ENCODE data around the gene SLC25A23. TPM values are rescaled to one million over a fixed set of nuclear protein-coding genes. Genes with fewer than 3 reads are reported as not detected.

Gene SLC25A23
- total RNA-seq, 4 donors from 2014 or later = 41.5 to 95.9 (median 64.0) TPM

GRCh38 chr19:6442087-6442688, 17.4 kb downstream of the SLC25A23 start:
- H3K36me3 ChIP-seq = peaks cover 0 to 47% (median 0%) of the 10 kb centered on the region in 3 donors
- H3K27ac ChIP-seq = no peak overlapping the region
- DNase-seq = no peak
- TF ChIP-seq, protein P1, sequence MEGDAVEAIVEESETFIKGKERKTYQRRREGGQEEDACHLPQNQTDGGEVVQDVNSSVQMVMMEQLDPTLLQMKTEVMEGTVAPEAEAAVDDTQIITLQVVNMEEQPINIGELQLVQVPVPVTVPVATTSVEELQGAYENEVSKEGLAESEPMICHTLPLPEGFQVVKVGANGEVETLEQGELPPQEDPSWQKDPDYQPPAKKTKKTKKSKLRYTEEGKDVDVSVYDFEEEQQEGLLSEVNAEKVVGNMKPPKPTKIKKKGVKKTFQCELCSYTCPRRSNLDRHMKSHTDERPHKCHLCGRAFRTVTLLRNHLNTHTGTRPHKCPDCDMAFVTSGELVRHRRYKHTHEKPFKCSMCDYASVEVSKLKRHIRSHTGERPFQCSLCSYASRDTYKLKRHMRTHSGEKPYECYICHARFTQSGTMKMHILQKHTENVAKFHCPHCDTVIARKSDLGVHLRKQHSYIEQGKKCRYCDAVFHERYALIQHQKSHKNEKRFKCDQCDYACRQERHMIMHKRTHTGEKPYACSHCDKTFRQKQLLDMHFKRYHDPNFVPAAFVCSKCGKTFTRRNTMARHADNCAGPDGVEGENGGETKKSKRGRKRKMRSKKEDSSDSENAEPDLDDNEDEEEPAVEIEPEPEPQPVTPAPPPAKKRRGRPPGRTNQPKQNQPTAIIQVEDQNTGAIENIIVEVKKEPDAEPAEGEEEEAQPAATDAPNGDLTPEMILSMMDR (IDR thresholded peaks at IDR 0.05) = no peak
- TF ChIP-seq POLR2A (IDR thresholded peaks at IDR 0.05) = no peak
- WGBS, 2 donors = 57 to 72% methylated on average over 6 to 9 of the region's 13 CpGs
- intact Hi-C loops (cut with DNase I) = no loop called here
- H3K4me1 ChIP-seq = no peaks in the 10 kb centered on the region
- no peak overlapping the region for H3K4me3 ChIP-seq
- no peaks in the 10 kb centered on the region for H3K27me3 ChIP-seq
- H3K9me3 ChIP-seq = no peaks in the 10 kb centered on the region

- WGBS, 2 donors = 66 to 77% methylated on average over 2 to 3 of the region's 3 CpGs
- no peak overlapping the region for H3K27ac ChIP-seq
- intact Hi-C loops (cut with DNase I) = no loop called here
- no peaks in the 10 kb centered on the region for H3K27me3 ChIP-seq
- H3K4me1 ChIP-seq = no peaks in the 10 kb centered on the region
- TF ChIP-seq, protein P1 (IDR thresholded peaks at IDR 0.05) = no peak
- no peak for TF ChIP-seq POLR2A (IDR thresholded peaks at IDR 0.05)
- H3K4me3 ChIP-seq = no peak overlapping the region
- DNase-seq = no peak
- peaks cover 0 to 34% (median 0%) of the 10 kb centered on the region in 3 donors for H3K36me3 ChIP-seq
- no peaks in the 10 kb centered on the region for H3K9me3 ChIP-seq
These were observed 18.7 kb downstream of the SLC25A23 start for GRCh38 chr19:6440905-6441304.

GRCh38 chr19:6439743-6440142, 19.8 kb downstream of the SLC25A23 start:
- Histone ChIP-seq H3K9me3 (no peaks in the 10 kb centered on the region), H3K4me1 (no peaks in the 10 kb centered on the region), H3K4me3 (no peak overlapping the region), H3K27me3 (no peaks in the 10 kb centered on the region), H3K36me3 (peaks cover 0 to 23% (median 0%) of the 10 kb centered on the region in 3 donors), H3K27ac (no peak overlapping the region)
- DNase-seq = no peak
- TF ChIP-seq POLR2A (IDR thresholded peaks at IDR 0.05) = no peak
- TF ChIP-seq, protein P1 (IDR thresholded peaks at IDR 0.05) = no peak
- intact Hi-C loops (cut with DNase I) = no loop called here
- WGBS, 2 donors = 67 to 83% methylated on average over 4 of the region's 4 CpGs

GRCh38 chr19:6433663-6434062, 25.9 kb downstream of the SLC25A23 start, which contains the start of gene SLC25A41:
SLC25A41 (minus strand) TSS chr19:6433763; CDS start chr19:6433693, 70 bp downstream.
- TF ChIP-seq, protein P1 (IDR thresholded peaks at IDR 0.05) = no peak
- TF ChIP-seq POLR2A (IDR thresholded peaks at IDR 0.05) = no peak
- intact Hi-C loops (cut with DNase I) = no loop called here

DNA sequence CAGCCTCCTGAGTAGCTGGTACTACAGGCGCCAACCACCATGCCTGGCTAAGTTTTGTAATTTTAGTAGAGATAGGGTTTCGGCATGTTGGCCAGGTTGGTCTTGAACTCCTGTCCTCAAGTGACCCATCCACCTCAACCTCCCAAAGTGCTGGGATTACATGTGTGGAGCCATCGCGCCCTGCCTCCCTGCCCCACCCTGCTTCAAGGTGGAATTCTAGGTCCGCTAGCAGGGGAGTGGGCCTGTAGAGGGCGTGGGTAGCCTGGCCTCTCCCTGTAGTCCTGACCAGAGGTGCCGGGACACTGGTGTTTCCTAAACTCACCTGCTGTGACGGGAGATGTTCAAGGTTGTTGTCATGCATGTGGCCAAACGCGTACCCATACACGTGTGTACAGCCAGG, 26.4 kb downstream of the SLC25A23 start:
- 76 to 100% methylated on average over 2 to 4 of the region's 11 CpGs for WGBS, 2 donors
- Histone ChIP-seq H3K36me3 (no peaks in the 10 kb centered on the region), H3K27me3 (no peaks in the 10 kb centered on the region), H3K4me3 (no peak overlapping the region), H3K4me1 (no peaks in the 10 kb centered on the region), H3K9me3 (no peaks in the 10 kb centered on the region), H3K27ac (no peak overlapping the region)
- TF ChIP-seq, protein P1 (IDR thresholded peaks at IDR 0.05) = no peak
- no peak for TF ChIP-seq POLR2A (IDR thresholded peaks at IDR 0.05)
- no peak for DNase-seq
- intact Hi-C loops (cut with DNase I) = no loop called here

More at GRCh38 chr19:6433663-6434062, 25.9 kb downstream of the SLC25A23 start, which contains the start of gene SLC25A41:
- 86% methylated on average over 9 to 10 of the region's 10 CpGs for WGBS, 2 donors
- H3K27ac ChIP-seq = no peak within 1 kb of the TSS
- no peak within 1 kb of the TSS for H3K4me3 ChIP-seq
- no peaks in the 10 kb centered on the region for H3K36me3 ChIP-seq
- no peaks in the 10 kb centered on the region for H3K4me1 ChIP-seq
- H3K27me3 ChIP-seq = no peaks in the 10 kb centered on the region
- H3K9me3 ChIP-seq = no peaks in the 10 kb centered on the region
- no peak for DNase-seq
